HL-60 (cell line): ENCODE data around the gene PLEKHA5.

ENCODE experiments used
- CTCF ChIP-seq: IDR thresholded peaks from one replicate; pipeline ENCODE4 v1.5.1; 2011; ENCODE audit warnings: low read length, control low read depth, inconsistent platforms; ENCODE audit not compliant: insufficient read depth
- GABPA ChIP-seq: IDR thresholded peaks from 2 replicates; pipeline ENCODE4 v1.6.1; 2012; ENCODE audit warnings: low read depth
- POLR2AphosphoS5 ChIP-seq: IDR thresholded peaks from 2 replicates; pipeline ENCODE4 v1.6.1; 2012; ENCODE audit warnings: low read depth

GRCh38 chr12:19084547-19084946 is 45.0 kb upstream of the PLEKHA5 start:
- TF ChIP-seq CTCF: no peak
- TF ChIP-seq POLR2AphosphoS5: no peak
- no peak for TF ChIP-seq GABPA
